Stimulated activated CD4-positive, alpha-beta T cell treated with anti-CD3 and anti-CD28 coated beads, Interleukin-12 subunit alpha, Interleukin-12 subunit beta, amount 100 ng/mL, for 24 hours (primary cell): Measurements from ENCODE around the gene TLCD1.

ENCODE experiments used
- DNase-seq, 2 experiments: peaks; one replicate each; pipeline ENCODE4 v3.0.0-alpha.2; 2020; ENCODE audit warnings: low read depth in 2 of 2

The TLCD1 gene

GRCh38 chr17:28712705-28713415 is 13.2 kb downstream of the TLCD1 start:
- DNase-seq, result no peak

DNA sequence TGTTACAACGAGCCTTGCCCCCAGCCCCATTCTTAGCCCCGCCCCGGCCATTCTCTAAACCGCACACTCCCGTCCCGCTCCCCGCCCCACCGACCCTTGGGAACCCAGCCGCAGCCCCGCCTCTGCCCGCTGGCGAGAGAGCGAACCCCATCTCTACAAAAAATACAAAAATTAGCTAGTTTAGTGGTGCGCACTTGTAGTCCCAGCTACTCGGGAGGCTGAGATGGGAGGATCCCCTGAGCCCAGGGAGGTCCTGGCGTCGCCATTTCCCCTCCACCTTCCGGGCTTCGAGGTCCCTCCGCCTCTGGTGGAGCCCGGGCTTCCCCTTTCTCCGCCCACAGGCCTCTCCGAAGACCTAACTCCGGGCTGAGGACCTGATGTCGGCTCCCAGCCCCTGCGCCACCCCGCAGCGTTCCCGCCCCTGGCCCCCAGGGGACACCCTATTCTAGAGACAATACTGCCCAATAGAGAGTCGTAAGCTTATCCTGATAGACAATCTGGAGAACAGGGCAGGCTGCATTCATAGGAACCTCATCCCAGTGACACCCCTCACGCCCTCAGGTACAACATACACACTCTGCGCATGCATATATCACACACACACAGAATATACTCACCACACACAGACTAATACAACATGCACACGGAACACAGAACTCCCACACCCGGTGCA is 13.9 kb downstream of the TLCD1 start:
- peak in 1 of 2 experiments; percentile 66 for DNase-seq

DNA sequence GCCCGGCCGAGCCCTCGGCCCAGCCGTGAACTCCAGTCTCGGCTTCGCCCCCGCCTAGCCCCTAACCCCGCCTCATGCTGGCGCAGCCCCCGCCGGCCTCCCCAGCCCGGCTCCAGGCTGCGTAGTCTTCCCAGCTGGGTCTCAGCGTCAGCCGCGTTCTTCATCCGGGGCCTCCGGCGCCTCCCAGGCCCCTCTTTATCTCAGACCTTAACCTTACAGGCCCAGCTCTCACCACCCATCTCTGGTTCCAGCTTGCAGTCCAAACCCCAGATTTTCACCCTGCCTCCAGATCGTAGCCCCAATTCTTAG is 14.4 kb downstream of the TLCD1 start, which contains the start of gene PROCA1:
TSS of gene PROCA1 (minus strand) at position 166 of the 309 bp plus-strand sequence. CDS start 228 bp downstream, outside the sequence.
- DNase-seq, result no peak

- peak; percentile 84 to 89 for DNase-seq
Observed at GRCh38 chr17:28710861-28711722, 14.9 kb downstream of the TLCD1 start.

GRCh38 chr17:28707339-28707720 is 18.7 kb downstream of the TLCD1 start:
- DNase-seq, result no peak

- no peak for DNase-seq
Observed at GRCh38 chr17:28706471-28707338, 19.3 kb downstream of the TLCD1 start.

DNA sequence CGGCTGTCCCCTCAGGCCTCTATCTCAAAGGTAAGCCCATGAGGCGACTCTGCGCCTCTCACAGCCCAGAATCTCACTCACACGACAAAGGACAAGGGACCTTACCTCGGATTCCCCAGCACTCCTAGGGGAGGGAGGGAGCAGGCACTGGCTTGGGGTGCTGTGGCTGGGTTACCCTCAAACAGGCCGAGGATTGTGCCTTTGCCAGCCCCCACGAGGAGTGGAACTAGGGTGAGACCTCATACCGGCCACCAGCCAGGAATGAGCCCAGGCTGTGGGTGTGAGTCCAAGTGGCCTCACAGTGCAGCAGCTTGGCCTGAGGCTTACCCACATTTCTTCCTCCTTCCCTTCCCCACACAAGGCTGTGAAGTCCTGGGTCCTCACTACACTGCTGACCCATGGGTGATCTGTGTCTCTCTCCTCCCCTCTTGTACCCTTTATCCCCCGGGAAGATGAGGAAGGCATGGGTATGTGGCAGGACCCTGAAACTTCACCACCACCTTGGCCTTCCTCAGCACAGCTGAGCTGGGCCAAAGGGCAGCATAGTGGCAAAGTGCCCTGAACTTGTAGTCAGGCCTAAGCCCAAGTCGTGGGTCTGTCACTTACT is 20.2 kb downstream of the TLCD1 start:
- DNase-seq, result no peak

DNA sequence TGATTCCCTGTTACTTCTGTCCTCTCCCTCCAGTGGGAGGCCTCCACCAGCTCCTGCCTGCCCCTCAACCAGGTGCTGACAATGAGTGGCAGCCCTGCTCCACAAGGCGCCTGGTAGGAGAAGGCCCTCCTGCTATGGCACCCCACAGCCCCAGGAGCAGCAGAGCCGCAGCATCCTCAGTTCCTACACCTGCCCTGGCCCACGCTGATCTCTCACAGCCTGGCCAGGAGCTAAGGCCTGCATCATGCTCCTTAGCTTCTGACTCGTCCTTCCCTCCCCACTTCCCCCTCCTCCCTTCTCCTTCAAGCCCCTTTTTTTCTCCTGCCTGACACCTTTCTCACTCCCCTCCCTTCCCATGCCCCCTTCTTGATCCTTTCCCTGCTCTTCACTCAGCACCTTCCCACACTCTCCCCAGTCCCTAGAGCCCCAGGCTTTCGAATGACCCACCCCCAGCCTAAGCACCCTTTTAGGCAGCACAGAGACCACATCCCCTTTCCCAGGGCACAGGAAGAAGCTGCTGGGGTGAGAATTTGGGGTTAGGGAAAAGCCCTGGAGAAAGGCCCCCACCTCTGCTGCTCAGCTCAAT is 20.9 kb downstream of the TLCD1 start:
- DNase-seq, result no peak

DNA sequence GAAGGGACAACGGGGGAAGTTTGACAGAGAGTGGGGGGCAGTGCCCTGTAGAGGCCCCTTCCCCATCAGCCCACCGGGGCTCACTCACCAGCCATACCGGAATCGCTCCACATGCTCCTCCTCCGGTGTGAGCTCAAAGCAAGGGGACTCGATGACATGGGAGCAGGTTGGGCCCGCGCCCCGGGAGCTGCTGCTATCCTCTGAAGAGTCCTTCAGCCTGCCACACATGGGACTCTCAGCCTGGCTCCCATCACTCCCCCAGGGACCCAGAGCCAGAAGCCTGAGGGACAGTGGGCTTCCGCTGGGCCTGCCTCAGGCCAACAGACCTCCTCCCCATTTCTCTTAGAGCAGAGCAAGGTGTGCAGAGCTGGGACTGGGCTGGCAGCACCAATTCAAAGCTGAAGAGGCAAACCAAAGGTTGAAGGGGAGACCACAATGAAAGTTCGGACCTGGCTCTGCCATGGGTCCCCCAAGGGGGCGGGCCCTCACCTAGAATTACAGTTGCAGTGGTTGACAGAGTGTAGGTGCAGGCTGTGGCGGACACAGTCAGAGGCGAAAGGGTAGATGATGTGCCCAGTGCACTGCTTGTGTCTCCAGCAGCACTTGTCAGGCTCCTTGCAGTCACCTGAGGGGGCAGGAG is 21.7 kb downstream of the TLCD1 start:
- DNase-seq, result no peak

DNA sequence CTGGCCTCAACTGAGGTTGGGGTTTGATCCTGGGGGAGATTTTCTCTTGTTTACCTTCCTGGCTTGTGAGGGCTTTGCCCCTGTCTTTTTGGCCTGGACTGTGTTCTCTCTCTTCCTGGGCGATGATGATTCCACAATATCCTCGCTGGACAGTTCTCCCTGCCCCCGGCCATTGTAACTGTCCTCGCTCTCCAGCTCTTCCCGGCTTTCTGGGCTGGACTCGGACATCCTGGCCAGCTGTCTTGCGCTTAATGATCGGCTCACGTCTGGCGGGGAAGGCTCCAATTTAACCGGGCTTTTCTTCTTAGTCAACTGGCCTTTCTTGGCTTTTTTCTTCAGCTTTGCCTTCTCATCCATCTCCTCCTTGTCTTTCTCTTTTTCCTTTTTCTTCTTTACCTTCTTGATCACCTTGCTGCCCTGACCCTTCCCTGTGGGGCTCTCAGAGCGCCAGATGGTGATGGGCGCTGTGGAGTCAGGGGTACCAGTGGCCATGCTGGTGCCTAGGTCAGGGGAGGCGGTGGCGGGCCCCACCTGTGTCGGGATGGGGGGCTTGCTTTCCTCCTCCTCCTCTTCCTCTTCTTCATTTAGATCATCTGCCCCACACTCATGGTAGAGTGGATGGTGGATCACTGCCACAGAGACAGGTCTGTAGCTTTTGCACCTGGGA is 22.3 kb downstream of the TLCD1 start:
- DNase-seq, result no peak

DNA sequence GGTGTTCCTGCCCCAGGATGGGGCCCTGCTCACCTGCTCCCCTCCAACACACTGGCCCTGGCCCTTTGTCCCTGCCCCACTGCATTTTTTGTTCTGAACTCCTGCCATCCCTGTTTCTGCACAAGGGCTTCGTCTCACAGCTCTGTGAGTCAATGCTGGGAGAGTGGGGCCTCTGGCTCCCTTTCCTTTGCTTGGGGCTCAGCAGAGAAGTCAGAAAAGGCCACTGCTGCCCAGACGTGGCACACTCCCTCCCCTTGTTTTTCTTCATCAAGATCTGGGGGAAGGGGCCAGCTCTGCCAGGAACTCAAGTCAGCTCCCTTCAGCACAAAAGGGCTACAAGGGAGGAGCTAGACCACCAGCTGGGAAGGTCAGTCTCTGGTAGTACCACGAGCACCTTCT is 23.3 kb downstream of the TLCD1 start:
- no peak for DNase-seq

- no peak for DNase-seq
Observed at GRCh38 chr17:28702026-28702751, 23.8 kb downstream of the TLCD1 start.

DNA sequence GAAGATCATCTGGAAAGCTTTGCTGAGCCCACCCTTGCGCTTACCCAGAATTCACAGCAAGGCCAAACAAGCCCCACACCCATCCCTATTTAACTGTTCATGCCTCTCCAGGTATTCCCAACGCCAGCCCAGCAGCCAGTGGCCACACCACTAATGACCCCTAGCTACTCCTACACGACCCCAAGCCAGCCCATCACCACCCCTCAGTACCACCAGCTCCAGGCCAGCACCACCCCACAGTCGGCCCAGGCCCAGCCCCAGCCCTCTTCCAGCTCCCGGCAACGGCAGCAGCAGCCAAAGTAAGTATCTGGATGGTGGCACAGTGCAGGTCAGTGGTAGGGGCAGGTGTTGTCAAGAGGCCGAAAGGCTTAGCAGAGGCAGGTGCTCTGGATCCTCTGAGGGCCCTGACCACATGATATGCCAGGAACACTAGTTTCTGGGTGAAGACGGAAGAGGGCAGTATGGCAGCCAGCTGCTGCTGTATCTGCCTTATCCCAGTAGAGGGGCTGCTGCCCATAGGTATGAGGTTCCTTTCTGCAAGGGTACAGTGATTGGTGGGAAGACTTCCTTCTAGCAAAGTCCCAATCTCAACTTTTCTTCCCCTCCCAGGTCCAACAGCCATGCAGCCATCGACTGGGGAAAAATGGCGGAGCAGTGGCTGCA is 25.1 kb downstream of the TLCD1 start:
- no peak for DNase-seq

- DNase-seq, result no peak
Observed at GRCh38 chr17:28700278-28700677, 25.8 kb downstream of the TLCD1 start.

- no peak for DNase-seq
Observed at GRCh38 chr17:28698253-28698941, 27.6 kb downstream of the TLCD1 start.

DNA sequence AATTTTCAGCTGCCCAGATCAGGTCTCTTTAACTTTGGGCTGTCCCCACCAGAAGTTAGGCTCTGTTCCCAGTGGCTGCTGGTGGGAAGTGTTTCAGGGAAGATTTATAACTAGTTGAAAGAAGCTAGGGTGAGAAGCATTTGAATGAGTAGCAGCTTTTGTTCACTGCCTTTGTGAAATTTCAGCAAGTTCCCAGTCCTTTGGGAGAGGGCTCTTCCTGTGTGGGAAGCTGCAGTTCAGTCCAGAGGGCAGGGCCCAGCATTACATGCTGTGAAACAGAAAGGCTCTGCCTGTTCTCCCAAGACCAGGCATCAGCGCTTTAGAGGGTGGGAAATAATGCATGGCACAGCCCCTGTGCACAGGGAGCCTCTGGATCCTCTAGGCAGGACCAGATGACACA is 32.2 kb downstream of the TLCD1 start:
- DNase-seq, result no peak

DNA sequence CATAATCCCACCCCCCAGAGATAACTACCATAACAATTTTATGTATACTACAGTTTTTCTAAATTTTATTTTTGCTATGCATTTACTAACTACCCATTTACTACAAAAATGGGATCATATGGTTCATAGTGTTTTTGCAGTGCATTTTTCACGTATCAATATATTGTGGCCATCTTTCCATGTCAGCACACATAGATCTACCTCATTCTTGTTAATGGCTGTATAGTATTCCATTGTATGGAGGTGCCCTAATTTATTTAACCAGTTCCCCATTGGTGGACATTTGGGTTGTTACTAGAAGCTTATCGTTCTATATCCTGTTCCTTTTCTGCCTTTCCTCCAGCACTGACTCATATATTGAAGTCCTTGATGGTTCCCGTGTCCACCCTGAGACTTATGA is 37.0 kb downstream of the TLCD1 start:
- DNase-seq, result no peak

DNA sequence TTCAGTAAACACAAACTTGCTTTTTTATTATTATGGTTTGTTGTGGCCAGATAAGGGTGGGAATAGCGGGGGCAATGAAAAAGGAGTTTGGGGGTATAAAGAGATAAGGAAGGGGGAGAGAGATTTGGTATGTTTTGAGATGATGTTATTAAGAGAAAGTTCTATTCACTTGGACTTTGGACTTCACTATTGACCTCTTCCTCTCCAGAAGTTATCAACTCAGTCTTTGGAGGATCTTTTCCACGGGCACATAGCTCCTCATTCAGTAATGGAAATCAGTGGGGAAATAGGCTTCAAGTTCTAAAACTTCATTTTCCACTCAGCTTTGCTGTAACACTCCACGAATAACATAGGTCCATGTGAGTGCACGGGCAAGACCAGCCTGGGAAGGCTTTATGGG is 37.6 kb downstream of the TLCD1 start:
- no peak for DNase-seq
